Measurements from ENCODE around the gene MAST3. TPM values are rescaled to one million over a fixed set of nuclear protein-coding genes. Genes with fewer than 3 reads are reported as not detected.

The MAST3 gene
- polyA plus RNA-seq, 1 donor from 2014 or later = 20.3 TPM

GRCh38 chr19:18128044-18128443 lies 30.5 kb downstream of the MAST3 start:
- H3K27ac Mint-ChIP-seq = no peak overlapping the region
- peaks cover 0 to 7% (median 2%) of the 10 kb centered on the region in 3 donors for H3K4me1 Mint-ChIP-seq
- H3K9me3 Mint-ChIP-seq = no peaks in the 10 kb centered on the region
- H3K36me3 Mint-ChIP-seq = peaks cover 11% of the 10 kb centered on the region
- no peak overlapping the region for H3K4me3 Mint-ChIP-seq
- H3K27me3 Mint-ChIP-seq = no peaks in the 10 kb centered on the region

DNA sequence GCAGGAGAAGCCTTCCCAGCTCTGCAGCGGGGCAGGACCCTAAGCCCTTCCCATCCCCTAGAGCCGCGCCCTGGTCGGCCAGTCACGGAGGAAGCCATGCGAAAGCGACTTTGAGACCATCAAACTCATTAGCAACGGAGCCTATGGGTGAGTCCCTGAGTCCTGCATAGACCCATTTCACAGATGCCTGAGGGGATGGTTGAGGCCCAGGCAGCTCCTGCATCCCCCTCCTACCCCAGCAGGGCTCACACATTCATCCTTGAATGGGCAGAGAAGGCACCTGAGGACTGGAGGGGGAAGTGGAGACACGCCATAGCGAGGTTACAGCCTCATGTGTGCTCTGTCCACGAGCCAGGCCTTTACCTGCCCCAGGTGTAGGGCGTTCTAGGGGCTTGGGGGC lies 31.2 kb downstream of the MAST3 start:
- Mint-ChIP-seq H3K9me3 (no peaks in the 10 kb centered on the region), H3K27ac (no peak overlapping the region), H3K4me3 (no peak overlapping the region), H3K4me1 (peaks cover 0 to 7% (median 2%) of the 10 kb centered on the region in 3 donors), H3K27me3 (no peaks in the 10 kb centered on the region), H3K36me3 (peaks cover 11% of the 10 kb centered on the region)

GRCh38 chr19:18130523-18131242 lies 33.1 kb downstream of the MAST3 start:
- peak overlapping the region in 1 of 3 donors; percentile 27 for H3K27ac Mint-ChIP-seq
- H3K4me3 Mint-ChIP-seq = no peak overlapping the region
- H3K36me3 Mint-ChIP-seq = peaks cover 8% of the 10 kb centered on the region
- H3K9me3 Mint-ChIP-seq = no peaks in the 10 kb centered on the region
- H3K4me1 Mint-ChIP-seq = peaks cover 0 to 7% (median 2%) of the 10 kb centered on the region in 3 donors
- no peaks in the 10 kb centered on the region for H3K27me3 Mint-ChIP-seq

DNA sequence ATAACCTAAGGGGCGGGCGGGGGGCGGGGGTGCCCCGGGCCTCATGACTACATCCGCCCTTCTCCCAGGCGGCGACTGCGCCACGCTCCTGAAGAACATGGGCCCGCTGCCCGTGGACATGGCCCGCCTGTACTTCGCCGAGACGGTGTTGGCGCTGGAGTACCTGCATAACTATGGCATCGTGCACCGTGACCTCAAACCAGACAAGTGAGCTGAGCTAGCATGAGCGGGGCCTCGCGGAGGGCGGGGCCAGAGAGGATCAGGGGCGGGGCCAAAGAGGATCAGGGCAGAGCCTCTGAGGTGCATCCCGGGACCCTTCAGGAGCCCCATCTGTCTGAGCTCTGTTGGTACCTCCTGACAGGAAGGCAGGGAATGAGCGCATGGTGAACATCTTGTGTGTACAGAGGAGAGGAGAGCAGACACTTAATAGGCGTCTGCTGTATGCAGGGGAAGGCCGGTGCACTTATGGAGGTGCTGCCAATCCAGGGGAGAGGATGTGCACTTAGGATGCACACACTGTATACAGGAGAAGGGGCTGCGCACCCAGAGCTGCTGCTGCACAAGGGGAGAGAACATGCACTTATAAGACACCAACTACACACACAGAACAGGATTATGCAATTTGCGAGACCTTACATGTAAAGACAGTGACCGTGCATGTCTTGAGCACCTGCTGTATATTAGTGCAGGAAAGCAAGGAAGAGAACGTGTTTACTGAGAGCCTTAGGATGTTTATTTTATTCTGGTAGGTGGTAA lies 34.4 kb downstream of the MAST3 start:
- Mint-ChIP-seq H3K36me3 (peaks cover 8% of the 10 kb centered on the region), H3K4me1 (peaks cover 0 to 3% (median 0%) of the 10 kb centered on the region in 3 donors), H3K27me3 (no peaks in the 10 kb centered on the region)

GRCh38 chr19:18135712-18136584 lies 38.4 kb downstream of the MAST3 start:
- Mint-ChIP-seq H3K27me3 (no peaks in the 10 kb centered on the region), H3K36me3 (peaks cover 7% of the 10 kb centered on the region), H3K27ac (no peak overlapping the region)

More for the DNA sequence above, 34.4 kb downstream of the MAST3 start:
- Mint-ChIP-seq H3K27ac (no peak overlapping the region), H3K9me3 (no peaks in the 10 kb centered on the region), H3K4me3 (no peak overlapping the region)

DNA sequence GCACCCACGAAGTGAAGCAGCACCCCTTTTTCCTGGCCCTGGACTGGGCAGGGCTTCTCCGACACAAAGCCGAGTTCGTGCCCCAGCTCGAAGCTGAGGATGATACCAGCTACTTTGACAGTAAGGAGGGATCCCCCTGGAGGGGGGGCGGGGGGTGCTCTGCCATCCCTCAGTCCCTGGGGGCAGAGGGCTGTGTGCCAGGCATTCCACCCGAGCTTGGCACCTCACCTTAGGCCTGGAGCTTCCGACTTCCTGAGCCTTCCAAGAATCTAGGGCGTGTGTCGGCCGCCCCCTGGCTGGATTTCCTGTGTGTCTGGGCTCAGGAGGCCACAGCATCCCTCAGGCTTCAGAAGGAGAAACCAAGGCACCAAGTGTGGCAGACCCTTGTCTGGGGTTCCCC lies 39.7 kb downstream of the MAST3 start:
- Mint-ChIP-seq H3K4me3 (no peak overlapping the region), H3K27ac (no peak overlapping the region), H3K36me3 (peaks cover 4% of the 10 kb centered on the region), H3K9me3 (no peaks in the 10 kb centered on the region), H3K4me1 (no peaks in the 10 kb centered on the region), H3K27me3 (no peaks in the 10 kb centered on the region)

More at GRCh38 chr19:18135712-18136584, 38.4 kb downstream of the MAST3 start:
- Mint-ChIP-seq H3K9me3 (no peaks in the 10 kb centered on the region), H3K4me1 (no peaks in the 10 kb centered on the region), H3K4me3 (no peak overlapping the region)

- H3K4me3 Mint-ChIP-seq = no peak overlapping the region
- H3K9me3 Mint-ChIP-seq = no peaks in the 10 kb centered on the region
- H3K27ac Mint-ChIP-seq = no peak overlapping the region
- H3K27me3 Mint-ChIP-seq = no peaks in the 10 kb centered on the region
- H3K4me1 Mint-ChIP-seq = no peaks in the 10 kb centered on the region
- H3K36me3 Mint-ChIP-seq = peaks cover 3% of the 10 kb centered on the region
Measured at GRCh38 chr19:18137657-18138339, 40.2 kb downstream of the MAST3 start.

DNA sequence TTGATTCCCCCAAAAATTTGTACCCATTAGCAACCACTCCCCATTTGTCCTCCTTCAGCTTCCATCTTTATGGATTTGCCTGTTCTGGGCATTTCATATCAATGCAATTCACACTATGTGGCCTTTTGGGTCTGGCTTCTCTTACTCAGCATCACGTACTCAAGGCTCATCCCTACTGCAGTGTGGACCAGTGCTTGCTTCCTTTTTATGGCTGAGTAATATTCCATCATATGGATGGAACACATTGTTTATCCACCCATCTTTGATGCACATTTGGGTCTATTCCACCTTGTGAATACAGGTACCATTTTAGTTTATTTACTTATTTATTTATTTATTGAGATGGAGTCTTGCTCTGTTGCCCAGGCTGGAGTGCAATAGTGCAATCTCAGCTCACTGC lies 42.9 kb downstream of the MAST3 start:
- Mint-ChIP-seq H3K36me3 (peaks cover 3% of the 10 kb centered on the region), H3K27me3 (no peaks in the 10 kb centered on the region), H3K4me3 (no peak overlapping the region), H3K4me1 (no peaks in the 10 kb centered on the region), H3K9me3 (no peaks in the 10 kb centered on the region), H3K27ac (no peak overlapping the region)

DNA sequence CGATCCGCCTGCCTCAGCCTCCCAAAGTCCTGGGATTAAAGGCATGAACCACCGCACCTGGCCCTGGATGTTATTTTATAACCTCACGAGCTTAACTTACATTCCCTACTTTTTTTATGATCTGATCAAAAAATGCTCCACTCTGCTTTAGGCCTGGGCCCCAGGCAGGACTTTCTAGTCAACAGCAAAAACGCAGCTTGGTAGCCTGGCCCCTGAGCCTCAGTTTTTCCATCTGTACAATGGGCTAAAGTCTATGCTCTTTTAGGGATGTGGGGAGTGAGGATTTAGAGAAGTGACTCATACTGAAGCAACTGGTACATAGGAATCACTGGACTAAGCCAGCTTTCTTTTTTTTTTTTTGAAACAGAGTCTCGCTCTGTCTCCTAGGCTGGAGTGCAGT lies 43.5 kb downstream of the MAST3 start:
- peaks cover 3% of the 10 kb centered on the region for H3K36me3 Mint-ChIP-seq
- H3K27ac Mint-ChIP-seq = peak overlapping the region in 1 of 3 donors; percentile 48
- no peak overlapping the region for H3K4me3 Mint-ChIP-seq
- H3K4me1 Mint-ChIP-seq = no peaks in the 10 kb centered on the region
- no peaks in the 10 kb centered on the region for H3K9me3 Mint-ChIP-seq
- H3K27me3 Mint-ChIP-seq = no peaks in the 10 kb centered on the region

GRCh38 chr19:18143902-18144301 lies 46.3 kb downstream of the MAST3 start:
- H3K4me1 Mint-ChIP-seq = no peaks in the 10 kb centered on the region
- no peaks in the 10 kb centered on the region for H3K27me3 Mint-ChIP-seq
- H3K27ac Mint-ChIP-seq = peak overlapping the region in 2 of 3 donors; percentile 65 to 71
- H3K4me3 Mint-ChIP-seq = no peak overlapping the region
- H3K36me3 Mint-ChIP-seq = peaks cover 7% of the 10 kb centered on the region
- no peaks in the 10 kb centered on the region for H3K9me3 Mint-ChIP-seq

DNA sequence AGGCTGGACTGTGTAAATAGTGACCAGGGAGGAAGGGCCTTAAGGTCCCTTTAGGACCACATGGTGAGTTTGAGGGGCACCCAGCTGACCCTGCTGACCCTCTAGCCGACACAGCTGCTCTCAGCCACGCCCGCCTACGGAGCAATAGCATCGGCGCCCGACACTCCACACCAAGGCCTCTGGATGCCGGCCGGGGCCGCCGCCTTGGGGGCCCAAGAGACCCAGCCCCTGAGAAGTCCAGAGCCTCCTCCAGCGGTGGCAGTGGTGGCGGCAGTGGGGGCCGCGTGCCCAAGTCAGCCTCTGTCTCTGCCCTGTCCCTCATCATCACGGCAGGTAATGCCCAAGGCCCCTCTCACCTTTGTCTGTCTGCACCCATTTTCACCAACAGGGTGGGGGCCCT lies 46.8 kb downstream of the MAST3 start:
- Mint-ChIP-seq H3K27me3 (no peaks in the 10 kb centered on the region), H3K36me3 (peaks cover 7% of the 10 kb centered on the region), H3K9me3 (no peaks in the 10 kb centered on the region), H3K4me3 (no peak overlapping the region), H3K4me1 (no peaks in the 10 kb centered on the region), H3K27ac (peak overlapping the region in 1 of 3 donors; percentile 65)

- Mint-ChIP-seq H3K36me3 (peaks cover 7% of the 10 kb centered on the region), H3K9me3 (no peaks in the 10 kb centered on the region), H3K27ac (no peak overlapping the region), H3K27me3 (no peaks in the 10 kb centered on the region), H3K4me1 (no peaks in the 10 kb centered on the region), H3K4me3 (no peak overlapping the region)
Measured at GRCh38 chr19:18144906-18145305, 47.3 kb downstream of the MAST3 start.

DNA sequence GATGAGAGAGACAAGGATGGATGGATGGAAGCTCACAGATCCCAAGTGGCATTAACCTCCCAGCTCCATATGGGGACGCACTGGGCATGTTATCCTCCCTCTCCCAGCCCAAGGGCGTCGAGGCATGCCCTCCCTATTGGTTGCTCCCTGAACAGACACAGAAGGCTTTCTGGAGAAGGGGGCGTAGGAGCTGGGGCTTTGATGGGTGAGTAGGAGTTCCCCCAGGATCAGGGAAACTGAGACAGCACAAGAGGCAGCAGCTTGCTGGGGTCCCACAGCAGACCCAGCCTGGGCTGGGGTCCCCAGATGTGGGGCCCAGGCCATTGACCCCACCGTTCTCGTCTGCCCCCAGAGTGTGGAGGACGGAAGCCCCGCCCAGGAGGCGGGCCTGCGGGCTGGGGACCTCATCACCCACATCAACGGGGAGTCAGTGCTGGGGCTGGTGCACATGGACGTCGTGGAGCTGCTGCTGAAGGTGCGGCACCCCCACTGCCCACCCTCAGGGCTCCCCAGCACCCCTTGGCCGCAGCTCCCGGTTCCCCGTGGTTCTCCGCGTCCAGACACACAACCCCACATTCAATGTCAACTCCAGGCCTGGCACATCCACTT lies 47.9 kb downstream of the MAST3 start:
- peaks cover 4% of the 10 kb centered on the region for H3K36me3 Mint-ChIP-seq
- H3K9me3 Mint-ChIP-seq = no peaks in the 10 kb centered on the region
- H3K27ac Mint-ChIP-seq = no peak overlapping the region
- no peaks in the 10 kb centered on the region for H3K4me1 Mint-ChIP-seq
- H3K4me3 Mint-ChIP-seq = no peak overlapping the region
- no peaks in the 10 kb centered on the region for H3K27me3 Mint-ChIP-seq

GRCh38 chr19:18147396-18147795 lies 49.8 kb downstream of the MAST3 start:
- peak overlapping the region in 2 of 3 donors; percentile 23 to 64 for H3K27ac Mint-ChIP-seq
- H3K36me3 Mint-ChIP-seq = peaks cover 3% of the 10 kb centered on the region
- H3K9me3 Mint-ChIP-seq = no peaks in the 10 kb centered on the region
- H3K27me3 Mint-ChIP-seq = no peaks in the 10 kb centered on the region
- peak overlapping the region in 2 of 4 donors; percentile 52 to 54 for H3K4me3 Mint-ChIP-seq
- peaks cover 1 to 6% (median 3%) of the 10 kb centered on the region in 3 donors for H3K4me1 Mint-ChIP-seq

All from IgD-negative memory B cell (primary cell).